ENCODE data around the gene MON1A. TPM values are rescaled to one million over a fixed set of nuclear protein-coding genes. Genes with fewer than 3 reads are reported as not detected.
A peak's percentile ranks its signal among the peaks of the same experiment; 100 is the strongest.
"Not testable (repeated sequence)": the region's sequence is repeated elsewhere in the genome, so short reads cannot be mapped to it uniquely, and the experiment has no call there.

The MON1A gene
- total RNA-seq, 2 donors from 2014 or later, result 7.3 to 9.4 TPM

DNA sequence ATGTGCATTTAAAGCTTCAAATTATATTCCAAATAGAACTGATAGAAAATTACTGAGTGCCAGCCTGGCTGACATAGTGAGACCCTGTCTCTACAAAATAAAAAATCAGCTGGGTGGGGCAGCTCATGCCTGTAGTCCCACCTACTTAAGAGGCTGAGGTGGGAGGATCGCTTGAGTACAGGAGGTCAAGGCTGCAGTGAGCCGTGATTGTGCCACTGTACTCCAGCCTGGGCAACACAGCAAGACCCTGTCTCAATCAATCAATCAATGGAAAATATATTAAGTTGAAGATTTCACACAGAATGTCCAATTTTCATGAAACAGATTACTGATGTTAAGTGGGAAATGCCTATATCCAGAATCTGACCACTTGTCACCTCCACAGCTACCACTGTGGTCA lies 4.1 kb downstream of the MON1A start:
- intact Hi-C loops (cut with DNase I), result no loop called here

DNA sequence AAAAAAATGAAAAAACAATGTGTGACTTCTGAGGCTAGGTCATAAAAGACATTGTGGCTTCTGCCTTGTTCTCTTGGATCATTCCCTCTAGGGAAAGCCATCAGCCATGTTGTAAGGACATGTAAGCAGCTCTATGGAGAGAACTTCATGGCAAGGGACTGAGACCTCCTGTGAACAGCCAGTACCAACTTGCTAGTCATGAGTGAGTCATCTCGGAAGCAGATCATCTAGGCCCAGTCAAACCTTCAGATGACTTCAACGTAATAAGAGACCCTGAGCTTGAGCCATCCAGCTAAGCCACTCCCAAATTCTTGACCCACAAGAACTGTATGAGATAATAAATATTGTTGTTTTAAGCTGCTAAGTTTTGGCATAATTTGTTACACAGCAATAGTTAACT lies 4.9 kb downstream of the MON1A start:
- intact Hi-C loops (cut with DNase I), result no loop called here
- no peak for ATAC-seq
- DNase-seq, result no peak

More for the DNA sequence above, 4.1 kb downstream of the MON1A start:
- ATAC-seq (no peak), DNase-seq (no peak)

DNA sequence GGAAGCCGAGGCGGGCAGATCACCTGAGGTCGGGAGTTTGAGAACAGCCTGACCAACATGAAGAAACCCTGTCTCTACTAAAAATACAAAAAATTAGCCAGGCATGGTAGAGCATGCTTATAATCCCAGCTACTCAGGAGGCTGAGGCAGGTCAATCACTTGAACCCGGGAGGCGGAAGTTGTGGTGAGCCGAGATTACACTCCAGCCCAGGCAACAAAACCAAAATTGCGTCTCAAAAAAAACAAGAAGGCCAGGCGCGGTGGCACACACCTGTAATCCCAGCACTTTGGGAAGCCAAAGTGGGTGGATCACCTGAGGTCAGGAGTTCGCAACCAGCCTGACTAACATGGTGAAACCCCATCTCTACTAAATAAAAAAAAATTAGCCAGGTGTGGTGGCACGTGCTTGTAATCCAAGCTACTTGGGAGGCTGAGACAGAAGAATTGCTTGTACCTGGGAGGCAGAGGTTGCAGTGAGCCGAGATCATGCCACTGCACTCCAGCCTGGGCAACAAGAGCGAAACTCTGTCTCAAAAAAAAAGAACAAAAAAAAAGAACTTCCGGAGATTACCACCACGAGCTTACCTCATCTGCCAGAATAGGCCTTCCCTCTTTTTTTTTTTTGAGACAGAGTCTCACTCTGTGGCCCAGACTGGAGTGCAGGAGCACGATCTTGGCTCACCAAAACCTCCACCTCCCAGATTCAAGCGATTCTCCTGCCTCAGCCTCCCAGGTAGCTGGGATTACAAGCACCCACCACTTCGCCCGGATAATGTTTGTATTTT lies 11.6 kb downstream of the MON1A start:
- DNase-seq; ATAC-seq; intact Hi-C loops (cut with DNase I): not testable (repeated sequence)

DNA sequence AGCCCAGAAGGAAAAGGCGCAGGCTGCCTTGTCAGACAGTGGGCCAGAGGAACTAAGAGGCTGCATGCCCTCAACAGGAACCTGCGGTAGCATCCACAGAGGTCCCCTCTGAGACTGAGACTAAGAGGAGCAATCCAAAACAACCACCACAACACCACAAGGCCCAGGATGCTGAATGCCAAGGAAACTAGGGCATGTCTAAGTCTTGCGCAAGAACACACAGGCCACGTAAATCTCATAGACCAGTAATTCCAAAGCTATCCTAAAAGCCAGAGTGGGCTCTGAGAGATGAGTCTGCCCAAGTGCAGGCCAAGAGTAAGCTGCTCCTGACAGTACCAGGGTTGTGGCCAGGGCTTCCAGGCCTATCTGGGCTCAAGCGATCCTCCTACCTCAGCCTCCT lies 12.9 kb downstream of the MON1A start:
- DNase-seq (no peak), ATAC-seq (peak in 1 of 2 donors; percentile 24)
- intact Hi-C loops (cut with DNase I), result no loop called here

DNA sequence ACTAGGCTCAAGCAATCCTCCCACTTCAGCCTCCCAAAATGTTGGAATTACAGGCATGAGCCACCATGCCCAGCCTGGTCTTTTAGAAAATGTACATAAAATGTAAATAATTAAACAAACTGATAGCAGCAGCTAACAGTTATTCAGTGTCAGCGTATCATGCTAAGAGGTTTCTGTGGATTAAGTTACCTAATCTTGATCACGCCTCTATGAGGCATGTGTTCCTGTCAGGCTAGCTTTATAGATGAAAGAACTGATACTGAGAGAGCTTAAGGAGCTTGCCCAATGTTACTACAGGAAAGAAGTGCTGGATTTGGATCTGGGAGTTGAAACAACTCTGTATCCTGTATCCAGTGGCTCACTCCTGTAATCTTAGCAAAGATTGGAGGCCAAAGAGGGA lies 14.7 kb downstream of the MON1A start:
- intact Hi-C loops (cut with DNase I), result no loop called here
- DNase-seq, result no peak
- no peak for ATAC-seq

DNA sequence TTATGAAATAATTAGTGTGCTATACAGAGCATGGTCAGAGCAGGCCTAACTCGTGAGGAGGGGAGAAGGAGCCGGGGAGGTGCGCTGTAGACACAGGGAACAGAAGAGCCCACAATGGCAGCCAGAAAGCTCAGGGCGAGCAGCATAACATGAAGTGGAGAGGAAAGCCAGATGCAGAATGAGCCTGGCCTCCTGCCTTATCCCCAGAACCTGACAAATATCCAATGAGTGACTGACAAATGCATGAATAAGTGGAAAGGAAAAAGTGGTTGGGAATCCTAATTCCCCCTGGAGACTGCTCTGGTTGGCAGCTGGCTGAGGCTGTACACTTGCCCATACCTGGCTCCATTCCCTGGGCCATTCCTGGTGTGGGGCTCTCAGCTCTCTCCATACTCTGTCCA lies 16.7 kb downstream of the MON1A start:
- ATAC-seq, result peak in 1 of 2 donors; percentile 58
- intact Hi-C loops (cut with DNase I), result no loop called here

DNA sequence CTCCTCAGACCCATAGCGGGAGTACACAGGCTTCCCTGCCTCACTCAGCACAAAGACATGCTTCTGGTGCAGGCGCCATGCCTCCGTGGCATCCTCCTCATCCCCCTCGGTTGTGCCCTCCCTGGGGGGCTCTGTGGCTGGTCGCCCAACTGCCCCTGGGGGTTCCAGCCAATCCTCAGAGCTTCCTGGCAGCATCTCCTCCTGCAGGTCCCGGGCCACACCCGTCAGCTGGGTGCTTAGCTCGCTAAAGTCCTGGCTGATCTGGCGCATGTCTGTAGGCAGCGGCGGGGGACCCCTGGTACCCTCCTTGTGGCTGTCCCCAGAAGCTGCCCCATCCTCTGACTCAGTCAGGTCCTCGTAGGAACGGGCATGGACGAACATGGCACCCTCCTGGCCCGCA lies 18.0 kb downstream of the MON1A start:
- ATAC-seq (no peak), DNase-seq (no peak)
- intact Hi-C loops (cut with DNase I), result no loop called here

More for the DNA sequence above, 16.7 kb downstream of the MON1A start:
- no peak for DNase-seq

DNA sequence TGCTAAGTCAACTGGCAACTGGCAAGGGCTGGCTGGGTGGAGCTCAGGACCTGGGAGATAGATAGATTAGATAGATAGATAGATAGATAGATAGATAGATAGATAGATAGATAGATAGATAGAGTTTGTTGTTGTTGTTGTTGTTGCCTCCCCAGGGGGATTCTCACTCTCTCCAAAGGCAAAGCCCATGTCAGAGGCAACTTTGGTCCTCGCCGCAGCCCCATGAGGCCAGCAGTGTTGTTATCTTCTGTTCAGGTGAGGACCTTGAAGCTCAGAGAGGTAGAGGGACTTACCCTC lies 18.5 kb downstream of the MON1A start:
- intact Hi-C loops (cut with DNase I), result no loop called here
- no peak for DNase-seq
- no peak for ATAC-seq

DNA sequence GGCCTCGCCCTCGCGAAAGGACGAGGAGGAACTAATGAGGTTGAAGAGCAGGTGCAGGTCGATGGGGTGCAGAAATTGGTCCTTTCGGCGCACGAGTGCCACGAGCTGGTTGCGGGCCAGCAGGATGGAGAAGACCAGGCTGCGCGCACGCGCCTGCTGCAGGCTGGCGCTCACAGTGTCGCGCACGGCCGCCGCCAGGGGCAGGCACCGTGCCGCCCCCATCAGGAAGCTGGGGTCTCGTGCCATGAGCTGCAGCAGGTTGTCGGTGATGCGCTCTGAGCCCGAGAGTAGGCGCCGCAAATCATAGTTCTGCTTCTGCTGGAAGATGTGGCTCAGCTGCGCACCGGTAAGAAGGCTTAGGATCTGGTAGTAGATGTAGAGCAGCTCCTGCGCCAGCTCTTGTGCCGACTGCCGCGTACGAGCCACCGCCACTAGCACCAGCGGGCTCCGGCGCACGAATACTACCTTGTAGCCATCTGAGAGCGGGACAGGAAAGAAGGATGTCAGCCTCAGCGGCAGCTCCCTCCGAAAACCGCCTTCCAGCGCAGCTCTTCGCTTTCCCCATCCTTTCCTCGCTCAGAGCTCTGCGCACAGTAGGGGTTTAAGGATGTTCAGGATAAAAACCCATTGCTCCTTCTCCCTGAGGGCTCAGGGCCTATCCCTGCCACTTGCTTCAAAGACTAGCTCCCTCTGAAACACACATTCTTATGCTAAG lies 19.0 kb downstream of the MON1A start:
- intact Hi-C loops (cut with DNase I), result no loop called here
- DNase-seq (no peak), ATAC-seq (no peak)

DNA sequence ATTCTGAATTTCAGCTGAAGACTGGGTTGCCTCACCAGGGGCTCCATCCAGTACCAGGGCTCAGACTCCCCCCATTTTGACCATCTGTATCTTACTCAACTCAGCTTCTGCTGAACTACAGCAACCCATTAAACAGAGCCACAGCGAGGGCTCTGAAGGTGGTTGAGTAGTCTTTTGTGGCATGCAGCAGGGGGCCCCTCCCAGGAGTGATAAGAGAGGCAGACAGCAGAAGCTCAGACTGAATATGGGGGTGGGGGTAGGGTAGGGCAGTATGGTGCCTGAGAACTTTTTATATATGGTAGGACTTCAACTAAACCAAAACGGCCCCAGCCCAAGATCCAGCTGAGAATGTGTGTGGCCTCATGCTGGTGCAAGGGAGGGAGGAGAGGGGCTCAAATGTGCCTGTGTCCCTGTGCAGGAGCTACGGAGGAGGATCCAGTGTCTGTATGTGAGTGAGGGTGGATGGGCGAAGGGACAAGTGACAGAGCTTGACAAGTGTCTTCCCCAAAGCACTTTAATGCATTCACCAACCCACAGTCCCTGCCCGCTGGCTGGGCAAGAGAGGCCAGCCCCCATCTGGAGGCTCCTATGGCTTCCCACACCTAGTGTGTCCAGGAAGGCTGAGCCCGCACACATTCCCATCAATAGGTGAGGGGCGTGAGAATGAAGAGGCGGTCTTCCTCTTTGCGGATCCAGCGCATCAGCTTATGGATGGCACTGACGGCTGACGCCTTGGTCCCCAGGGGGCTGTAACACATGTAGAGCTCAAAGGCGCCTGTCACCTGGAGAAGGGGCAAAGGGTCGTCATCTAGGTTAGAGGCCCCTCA lies 21.0 kb downstream of the MON1A start:
- no peak for ATAC-seq
- DNase-seq, result no peak
- intact Hi-C loops (cut with DNase I), result loop anchor here in 1 of 2 donors (5.0 kb wide), 1 partner anchor 66 kb away; no protein-coding TSS in a partner anchor

DNA sequence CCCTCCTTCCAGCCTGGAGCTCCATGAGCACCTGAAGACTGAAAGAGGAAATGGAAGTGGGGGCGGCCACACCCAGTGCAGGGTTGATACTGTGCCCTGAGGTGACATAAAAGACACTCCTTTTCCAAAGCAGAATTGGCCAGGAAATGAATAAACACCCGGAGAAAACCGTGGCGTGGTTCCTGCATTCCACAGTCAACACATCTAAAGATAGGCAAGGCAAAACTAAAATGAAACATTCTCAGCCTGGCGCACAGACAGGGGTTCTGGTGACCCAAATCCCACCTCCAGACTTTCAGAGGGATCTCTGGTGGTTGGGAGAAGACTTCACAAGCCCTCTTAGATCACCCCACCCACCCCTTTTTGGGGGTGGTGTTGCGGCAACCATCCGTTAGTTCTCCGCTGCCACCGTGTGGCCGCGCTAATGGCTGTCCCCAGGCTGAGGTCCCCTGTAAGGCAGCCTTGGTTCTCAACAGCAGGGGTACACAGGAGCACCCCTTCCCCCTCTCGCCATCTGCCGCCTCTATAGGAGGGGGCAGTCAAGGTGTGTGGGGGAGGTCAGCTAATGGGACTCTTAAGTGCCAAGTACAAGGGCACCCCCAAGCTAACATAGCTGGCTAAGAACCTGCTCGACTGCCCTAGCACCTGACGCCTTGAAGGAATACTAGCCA lies 23.4 kb downstream of the MON1A start:
- ATAC-seq (peak; percentile 36 to 60), DNase-seq (peak; percentile 65)
- intact Hi-C loops (cut with DNase I), result loop anchor here in 1 of 2 donors (2.0 to 5.0 kb wide), 2 partner anchors 64 to 103 kb away; partner anchors contain the start of gene INKA1

DNA sequence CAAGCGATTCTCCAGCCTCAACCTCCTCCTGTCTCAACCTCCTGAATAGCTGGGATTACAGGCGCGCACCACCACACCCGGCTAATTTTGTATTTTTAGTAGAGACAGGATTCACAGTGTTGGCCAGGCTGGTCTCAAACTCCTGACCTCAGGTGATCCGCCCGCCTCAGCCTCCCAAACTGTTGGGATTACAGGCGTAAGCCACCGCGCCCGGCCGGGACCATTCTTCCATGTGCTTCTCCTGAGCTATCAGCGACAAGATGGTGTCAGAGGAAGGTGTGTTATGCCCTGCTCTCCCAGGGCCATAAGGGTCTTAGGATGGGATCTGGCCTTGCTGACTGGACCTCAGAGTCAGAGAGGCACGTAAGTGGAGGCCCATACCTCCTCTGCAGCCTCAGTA lies 25.2 kb downstream of the MON1A start:
- intact Hi-C loops (cut with DNase I); DNase-seq; ATAC-seq: not testable (repeated sequence)

DNA sequence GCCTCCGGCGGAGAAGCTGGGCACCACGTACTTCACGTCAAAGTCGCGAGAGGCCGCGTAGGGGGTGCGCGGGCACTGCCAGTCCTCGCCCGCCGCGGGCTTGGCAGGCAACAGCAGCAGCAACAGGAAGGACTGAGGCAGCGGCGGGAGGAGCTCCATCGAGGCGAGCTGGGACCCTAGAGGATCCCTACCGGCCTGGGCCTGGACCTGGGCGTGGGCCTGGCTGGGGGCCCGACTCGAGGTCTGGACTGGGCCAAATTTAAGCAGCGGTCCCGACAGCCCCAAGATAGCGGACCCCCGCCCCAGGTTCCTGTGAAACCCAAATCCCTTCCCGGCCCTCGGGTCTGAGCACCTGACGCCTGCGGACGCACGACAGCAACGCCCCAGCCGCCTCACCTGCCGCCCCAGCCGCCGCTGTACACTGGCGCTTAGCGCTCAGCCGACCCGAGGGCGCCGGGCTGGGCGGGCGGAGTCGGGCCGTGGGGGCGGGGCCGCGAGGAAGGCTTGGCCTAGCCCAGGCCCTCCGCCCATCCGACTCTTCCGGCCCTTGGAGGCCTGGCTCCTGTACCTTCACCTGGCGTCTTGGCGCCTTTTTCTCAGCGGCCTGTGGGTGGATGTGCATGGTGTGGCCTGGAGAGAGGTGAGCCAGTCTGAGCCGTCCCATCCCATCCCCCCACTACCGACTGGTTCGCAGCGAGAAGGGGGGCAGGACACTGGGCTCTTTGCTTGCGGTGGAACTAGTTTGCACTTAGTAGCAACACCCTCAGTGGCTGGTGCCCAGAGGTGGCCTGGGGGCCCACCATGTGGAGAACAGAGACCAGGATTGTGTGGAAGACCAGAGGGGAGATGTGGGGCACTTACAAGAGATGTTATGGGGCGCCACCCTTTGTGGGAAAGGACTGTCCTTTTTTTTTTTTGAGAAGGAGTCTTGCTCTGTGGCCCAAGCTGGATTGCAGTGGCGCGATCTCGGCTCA lies 25.9 kb downstream of the MON1A start, which contains the start of gene MST1R:
MST1R (minus strand) TSS at position 423 of the 974 bp plus-strand sequence; CDS start at position 159, 264 bp downstream.
- DNase-seq, result peak; percentile 78
- ATAC-seq, result peak; percentile 84 to 86
- intact Hi-C loops (cut with DNase I), result no loop called here

DNA sequence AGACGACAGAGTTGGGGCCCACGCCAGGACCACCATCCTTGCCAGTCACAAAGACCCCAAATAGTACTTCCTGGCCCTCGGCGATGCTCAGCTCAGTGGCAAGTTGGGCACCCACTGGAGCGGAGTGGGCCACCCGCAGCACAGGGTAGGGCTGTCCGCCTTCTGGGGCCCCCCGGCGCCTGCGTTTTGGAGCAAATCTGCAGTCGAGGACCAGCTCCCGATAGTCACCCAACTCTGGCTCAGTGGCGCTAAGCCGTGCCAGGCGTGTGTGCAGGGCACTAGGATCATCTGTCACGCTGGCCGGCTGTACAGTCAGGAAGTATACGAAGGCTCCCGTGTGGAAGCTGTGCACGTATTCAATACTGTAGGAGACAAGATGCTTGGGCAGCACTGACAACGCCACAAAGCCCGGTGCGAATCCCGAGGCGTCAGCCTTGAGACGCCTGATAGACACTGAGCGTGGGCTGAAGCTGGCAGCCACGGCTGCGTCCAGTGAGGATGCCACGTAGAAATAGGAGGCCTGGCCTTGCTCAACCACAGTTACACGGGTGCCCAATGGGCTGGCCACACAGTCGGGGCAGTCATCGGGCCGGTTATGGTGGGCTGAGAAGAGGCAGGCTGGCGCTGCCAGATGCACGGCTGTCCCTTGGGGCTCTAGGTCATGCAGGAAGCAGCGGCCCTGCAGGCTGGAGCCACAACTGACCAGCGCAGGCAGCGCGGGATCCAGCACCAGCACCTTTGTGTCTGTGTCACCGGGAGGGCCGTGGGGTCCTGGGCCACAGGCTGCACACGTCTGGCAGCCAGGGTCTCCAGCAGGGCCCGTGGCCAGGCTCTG lies 26.9 kb downstream of the MON1A start:
- DNase-seq (no peak), ATAC-seq (no peak)
- intact Hi-C loops (cut with DNase I), result no loop called here

DNA sequence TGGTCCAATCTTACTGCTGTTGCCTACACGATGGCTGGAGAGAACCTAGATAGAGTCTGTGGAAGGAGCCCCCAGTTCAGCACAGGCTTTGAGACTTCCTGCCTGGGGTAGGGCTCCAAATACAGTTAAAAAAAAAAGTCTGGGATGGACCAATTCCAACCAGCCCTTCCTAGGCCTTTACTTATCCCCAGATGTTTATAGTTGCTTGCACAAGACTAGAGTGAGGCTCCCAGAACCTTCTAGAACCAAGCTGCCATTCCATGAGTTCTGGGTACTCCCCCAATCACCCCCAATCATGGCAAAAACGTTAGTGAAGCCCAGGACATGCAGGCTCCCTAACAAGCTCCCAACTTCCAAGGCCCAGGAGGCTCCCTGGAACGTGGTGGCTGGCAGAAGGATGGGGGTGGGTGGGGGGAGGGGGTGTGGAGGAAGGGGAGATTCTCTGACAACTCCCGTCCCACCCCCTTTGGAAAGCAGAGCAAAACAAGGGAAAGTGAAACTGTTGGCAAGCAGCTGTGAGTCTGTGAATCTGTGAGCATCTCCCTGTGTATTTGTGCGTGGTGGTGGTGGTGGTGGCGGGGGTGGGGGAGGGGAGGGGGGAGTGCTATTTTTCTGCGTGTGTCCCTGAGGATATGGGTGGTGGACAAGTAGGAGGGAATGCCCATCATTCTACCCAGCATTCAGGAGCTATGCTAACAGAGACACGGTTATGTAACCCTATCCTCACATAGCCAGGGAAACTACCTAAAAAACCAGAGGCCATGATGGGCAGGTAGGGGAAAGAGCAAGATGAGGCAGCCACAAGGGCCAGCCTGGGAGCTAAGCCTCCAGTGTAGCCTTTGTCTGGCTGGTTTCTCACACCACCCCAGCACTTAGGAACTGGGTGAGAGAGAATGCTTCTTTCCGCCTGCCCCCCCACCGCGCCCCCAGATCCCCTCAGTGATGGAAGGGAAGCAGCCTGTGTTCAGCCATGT lies 28.0 kb downstream of the MON1A start:
- no peak for ATAC-seq
- no peak for DNase-seq
- intact Hi-C loops (cut with DNase I), result no loop called here

All from left cardiac atrium (tissue), 4 donors.